HG03457 (cell line): ENCODE measurements around the gene UNC13D.
"Not testable (repeated sequence)": the region's sequence is repeated elsewhere in the genome, so short reads cannot be mapped to it uniquely, and the experiment has no call there.

Experiments
- ATAC-seq: cut with Tn5 transposase; IDR thresholded peaks from one replicate; pipeline ENCODE4 v1.9.1; 2021; ENCODE audit warnings: moderate number of reproducible peaks; ENCODE audit not compliant: unreplicated experiment

UNC13D gene

DNA sequence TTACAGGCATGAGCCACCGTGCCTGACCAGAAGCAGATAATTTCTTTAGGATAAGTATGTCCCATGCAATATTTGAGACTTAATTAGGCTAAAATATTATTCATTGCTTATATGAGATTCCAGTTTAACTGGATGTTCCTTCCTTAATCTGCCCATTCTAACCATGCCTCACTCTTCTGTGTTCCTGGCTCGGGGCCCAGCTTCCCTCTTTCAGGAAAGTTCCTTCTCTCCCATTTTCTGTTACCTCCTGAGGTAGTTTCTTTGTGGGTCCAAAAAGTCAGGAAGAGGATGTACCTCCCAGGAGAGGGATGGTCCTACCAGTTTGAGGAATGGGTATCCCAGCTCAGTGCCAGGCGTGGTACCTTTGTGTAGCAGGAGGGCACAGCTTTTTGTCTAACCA lies 36.3 kb downstream of the UNC13D start:
- ATAC-seq: no peak

DNA sequence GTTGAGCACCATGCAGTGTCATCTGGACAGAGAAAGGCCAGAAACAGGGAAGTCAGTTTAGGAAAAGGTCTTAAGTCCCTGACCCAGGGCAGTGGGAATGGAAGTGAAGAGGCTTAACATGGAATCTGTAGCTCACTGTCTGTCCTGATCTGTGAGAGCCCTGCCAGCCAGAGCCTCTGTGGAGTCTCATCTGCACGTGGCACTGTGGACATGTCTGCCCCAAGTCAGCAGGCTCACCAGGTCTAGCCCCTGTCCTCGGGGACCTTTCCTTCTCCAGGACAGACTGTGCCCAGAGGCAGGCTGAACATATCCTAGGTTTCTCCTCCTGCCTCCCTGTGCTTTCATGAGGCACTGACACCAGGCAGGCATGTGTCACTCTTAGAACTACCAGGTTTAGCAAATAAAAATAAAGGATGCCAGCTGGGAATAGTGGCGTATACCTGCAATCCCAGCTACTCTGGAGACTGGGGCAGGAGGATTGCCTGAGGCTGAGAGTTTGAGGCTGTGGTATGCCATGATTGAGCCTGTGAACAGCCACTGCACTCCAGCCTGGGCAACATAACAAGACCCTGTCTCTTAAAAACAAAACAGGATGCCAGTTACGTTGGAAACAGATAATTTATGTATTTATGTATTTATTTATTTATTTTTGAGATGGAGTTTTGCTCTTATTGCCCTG lies 37.2 kb downstream of the UNC13D start:
- no peak for ATAC-seq

DNA sequence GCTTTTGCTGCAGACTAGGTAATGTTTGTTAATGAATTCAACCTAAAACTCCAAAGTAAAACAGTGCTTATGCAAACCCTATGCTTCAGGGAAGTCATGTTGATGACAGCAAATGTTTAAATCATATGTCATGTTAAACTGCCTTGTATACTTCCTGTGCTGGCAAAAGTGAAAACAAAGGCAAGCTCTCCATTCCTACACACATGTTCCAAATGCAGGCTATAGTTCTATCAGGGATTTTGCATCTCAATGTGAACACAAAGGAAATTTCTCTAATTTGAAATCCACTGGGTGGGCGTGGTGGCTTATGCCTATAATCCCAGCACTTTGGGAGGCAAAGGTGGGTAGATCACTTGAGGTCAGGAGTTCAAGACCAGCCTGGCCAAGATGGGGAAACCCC lies 40.3 kb downstream of the UNC13D start:
- ATAC-seq: no peak

DNA sequence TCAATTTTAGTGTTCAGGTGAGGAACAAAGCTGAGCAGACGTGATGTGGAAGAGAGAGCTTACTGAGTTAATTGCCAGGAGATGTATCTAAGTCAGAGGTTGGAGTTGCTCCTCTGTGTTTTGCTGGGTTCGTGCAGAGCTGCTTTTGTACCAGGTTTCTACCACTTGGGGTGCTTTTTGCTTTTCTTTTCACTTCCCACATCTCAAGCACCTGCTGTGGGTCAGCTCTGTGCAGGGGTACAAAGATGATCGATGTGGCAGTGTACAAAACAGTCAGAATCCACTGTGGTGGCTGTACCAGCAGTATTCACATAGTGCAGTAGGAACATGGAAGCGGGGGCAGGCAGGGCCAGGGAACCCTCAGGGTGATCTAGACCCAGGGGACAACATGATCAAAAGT lies 44.8 kb downstream of the UNC13D start:
- no peak for ATAC-seq

DNA sequence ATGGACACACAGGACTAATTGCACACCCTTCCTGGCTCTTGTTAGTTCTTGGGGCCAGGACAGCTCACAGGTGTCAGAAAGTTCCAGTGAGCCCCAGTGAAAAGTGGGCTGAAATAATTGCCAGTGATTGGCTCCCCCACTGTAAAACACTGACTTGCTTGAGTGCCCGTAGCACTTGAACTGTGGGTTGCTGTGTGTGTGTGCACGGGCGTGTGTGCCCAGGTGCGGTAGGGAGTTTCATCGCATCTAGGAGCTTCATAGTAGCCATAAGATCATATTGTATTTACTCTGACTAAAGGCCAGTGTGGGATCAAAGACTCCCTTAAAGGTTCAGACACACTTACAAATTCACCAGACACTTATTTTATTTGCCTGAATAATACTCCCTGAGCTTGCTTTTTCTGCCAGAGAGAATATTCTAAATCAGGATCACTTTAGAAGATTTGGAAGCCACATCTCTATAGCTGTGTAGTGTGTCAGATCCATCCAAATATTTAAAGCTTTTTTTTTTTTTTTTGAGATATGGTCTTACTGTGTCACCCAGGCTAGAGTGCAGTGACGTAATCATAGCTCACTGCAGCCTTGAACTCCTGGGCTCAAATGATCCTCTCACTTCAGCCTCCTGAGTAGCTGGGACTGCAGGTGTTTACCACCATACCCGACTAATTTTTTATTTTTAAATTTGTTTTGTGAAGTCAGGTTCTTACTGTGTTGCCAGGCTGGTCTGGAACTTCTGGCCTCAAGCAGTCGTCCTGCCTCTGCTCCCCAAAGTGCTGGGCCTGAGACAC lies 48.2 kb downstream of the UNC13D start:
- no peak for ATAC-seq

DNA sequence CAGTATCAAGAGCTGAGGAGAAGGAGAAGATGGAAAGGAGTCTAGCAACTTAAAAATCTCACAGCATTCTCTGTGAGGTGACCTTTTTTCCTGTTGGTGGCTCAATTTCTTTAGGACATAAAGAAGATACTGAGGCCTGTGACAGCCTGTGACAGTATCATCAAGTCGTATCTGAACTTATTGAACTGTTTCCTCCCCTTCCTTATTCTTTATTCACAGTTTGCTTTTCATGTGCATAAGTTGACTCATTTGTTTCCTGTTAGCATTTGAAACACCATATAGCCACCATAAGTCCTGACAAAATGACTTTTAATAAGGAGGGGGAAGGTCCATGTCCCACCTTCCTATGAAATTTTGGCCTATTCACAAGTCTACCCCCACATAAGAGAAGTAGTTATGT lies 50.7 kb downstream of the UNC13D start:
- ATAC-seq: no peak

DNA sequence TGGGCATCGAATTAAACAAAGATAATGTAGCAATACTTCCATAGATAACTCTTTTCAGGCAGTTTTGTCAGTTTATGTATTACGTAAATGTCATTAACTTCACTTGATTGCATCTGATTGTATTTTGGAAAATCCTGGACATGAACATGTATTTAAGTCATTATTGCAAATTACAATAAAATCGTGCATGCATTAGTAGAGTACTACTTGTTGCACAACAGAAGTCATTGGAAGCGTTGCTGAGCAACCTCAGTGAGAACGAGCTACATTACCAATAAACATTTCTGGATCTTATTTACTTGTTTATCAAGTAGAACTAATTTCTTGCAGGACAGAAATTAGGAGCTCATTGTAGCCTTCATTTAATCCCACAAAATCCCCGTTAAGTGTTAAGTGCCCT lies 53.0 kb downstream of the UNC13D start:
- no peak for ATAC-seq

DNA sequence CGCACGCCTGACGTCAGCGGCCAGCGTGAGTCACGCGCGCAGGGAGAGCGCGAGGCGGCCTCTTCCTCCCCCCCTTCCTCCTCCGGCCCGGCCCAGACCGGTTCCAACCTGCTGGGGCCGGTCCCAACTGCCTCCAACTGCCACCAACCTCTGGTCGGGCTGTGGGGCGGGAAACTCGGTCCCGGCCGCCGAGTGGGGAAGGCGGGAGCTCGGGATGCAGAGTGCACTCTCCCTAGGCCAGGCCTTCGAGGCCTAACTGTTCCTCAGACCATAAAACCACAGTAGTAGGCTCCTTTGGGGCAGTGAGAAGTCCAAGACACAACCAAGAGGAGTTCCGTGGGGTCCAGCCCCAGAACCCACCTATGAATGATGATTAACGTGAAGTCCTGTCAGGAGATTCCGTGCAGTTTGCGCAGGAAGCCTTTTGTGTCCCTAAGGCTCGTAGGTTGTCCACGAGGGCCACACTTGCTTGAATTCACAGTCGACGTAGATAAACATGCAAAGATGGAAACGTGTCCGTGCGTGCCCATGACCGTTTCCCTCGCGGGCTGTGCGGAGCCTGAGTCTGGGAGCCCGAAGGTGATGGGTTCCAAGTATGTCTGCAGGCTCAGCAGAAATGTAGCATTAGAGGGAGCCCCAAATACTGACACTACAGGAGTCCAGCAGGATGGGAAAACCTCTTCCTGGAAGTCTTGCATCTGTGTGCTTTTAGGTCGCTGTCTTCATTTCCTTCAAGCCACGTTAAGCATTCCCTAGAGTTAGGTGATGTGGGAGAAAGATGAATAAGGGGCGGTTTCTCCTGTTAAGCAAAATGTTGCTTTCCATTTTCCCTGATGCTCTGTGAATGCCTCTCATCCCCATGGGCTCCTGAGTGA lies 59.0 kb downstream of the UNC13D start:
- ATAC-seq: peak; percentile 30

DNA sequence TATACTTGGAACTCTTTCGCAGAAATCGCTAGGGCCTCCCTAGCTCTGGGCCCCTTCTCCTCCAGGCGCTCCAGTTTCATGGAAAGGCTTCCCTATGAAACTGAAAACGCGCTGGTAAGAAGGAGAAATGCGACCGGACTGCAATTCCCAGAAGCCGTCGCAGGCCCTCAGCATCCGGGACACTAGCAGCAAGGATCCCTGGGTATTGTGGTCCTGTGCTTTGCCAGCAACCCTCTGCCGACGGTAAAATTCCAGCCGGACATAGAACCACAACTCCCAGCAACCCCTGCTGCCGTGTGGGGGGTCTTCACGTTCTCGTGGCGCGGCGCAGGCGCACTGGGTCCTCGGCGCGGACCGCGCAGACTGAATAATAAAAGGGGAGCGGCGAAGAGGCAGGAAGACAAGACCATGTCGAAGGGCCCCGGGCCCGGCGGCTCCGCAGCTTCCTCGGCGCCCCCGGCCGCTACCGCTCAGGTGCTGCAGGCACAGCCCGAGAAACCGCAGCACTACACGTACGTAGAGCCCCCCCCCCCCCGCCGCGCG lies 59.7 kb downstream of the UNC13D start, which contains the start of gene UNK:
UNK (plus strand) TSS at position 334 of the 543 bp plus-strand sequence; CDS start at position 409, 75 bp downstream.
- ATAC-seq: peak; percentile 44

DNA sequence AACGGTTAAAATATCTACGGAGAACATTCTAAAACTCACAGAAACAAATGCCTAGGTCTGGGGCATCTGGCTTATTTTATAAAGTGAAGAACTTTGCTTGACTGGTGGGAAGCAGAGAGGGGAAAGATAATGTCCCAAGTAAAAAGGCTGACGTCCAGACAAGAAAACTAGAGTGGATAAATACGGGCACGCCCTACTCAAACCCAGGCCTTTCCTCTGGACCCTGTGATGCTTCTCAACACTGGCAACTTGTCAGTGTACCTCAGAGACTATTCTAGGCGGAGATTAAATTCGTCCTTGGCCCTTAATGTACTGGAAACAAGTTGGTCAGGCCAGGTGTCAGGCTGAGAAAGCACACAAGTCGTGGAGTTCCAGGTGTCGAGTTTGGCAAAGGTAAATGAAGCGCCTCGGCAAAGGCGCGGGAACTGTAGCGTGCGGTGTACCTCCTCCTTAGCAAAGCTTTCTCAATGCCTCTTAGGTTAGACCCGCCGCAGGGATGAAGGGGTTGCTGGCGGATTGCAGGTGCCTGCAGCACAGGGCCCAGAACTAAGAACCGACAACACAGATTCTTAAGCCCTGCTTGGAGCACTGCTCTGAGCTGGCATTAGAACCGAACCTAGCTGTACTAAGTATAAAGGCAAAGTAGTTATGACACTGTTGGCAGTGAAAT lies 60.3 kb downstream of the UNC13D start:
- no peak for ATAC-seq

DNA sequence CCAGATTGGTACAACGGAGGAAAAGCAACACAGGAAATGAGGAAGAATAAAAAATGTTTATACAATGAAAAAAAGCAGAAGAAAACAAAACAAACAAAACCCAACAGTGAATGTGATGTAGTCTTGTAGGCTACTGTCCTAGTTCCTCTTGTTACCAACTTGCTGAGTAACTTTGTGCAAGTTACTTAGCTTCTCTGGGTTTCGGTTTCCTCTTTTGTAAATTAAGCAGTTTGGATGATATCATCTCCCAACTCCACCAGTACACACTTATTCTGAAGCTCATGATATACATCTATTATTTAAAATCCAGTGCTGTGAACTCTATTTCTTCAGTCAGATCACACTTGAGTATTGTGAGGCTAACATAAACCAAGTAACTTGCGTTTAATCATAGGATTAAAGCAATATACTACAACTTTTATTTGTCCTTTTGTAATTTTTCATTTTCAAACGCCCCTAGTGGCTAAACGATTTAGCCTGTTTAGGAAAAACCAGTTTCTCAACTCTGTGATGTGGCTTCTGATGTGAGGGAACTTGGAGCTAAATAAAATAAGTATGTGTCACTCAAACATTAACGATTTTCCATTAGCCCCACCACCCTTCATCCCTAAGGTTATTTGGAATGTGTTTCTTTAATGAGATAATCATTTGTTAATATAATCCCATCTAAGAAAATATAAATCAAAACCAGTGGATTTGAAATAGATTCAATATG lies 61.0 kb downstream of the UNC13D start:
- ATAC-seq: no peak

DNA sequence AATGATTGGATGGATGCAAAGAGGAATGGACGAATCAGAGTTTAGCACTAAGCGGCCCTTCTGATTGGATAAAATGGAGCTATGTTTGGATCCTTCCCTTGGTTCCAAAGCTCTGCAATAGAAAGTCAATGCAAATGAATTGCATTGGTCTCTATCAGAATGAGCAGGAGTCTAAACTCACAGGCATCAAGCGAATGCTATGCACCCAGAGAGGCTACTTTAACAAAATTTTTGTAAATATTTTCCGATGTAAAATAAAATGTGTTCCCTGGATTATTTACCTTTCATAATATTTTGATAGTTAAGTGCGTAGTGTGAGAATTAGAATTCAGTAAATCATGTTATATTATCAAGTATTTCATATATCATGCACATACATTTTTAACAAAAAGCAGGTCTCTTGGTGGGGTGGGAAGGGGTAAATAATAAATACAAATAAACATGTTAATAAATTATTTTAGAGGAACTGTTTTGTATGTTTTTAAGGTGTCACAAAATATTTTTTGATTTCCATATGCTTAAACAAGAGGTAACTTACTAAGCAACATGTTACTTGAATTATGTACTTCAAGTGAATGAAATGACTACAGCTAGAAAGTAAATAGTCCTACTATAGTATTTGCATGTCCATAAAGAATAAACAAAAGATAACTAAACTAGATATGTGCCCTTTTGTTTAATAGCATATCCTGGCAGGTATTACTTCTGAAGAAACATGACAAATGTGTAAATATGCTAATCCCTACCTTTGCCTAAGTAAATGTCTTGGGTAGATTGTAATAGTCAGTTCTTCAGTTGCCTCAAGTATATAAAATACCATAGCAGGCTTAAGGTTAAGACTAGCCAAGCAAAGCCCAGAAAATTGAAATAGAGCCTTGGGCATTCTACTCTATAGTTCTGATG lies 64.0 kb downstream of the UNC13D start:
- no peak for ATAC-seq

DNA sequence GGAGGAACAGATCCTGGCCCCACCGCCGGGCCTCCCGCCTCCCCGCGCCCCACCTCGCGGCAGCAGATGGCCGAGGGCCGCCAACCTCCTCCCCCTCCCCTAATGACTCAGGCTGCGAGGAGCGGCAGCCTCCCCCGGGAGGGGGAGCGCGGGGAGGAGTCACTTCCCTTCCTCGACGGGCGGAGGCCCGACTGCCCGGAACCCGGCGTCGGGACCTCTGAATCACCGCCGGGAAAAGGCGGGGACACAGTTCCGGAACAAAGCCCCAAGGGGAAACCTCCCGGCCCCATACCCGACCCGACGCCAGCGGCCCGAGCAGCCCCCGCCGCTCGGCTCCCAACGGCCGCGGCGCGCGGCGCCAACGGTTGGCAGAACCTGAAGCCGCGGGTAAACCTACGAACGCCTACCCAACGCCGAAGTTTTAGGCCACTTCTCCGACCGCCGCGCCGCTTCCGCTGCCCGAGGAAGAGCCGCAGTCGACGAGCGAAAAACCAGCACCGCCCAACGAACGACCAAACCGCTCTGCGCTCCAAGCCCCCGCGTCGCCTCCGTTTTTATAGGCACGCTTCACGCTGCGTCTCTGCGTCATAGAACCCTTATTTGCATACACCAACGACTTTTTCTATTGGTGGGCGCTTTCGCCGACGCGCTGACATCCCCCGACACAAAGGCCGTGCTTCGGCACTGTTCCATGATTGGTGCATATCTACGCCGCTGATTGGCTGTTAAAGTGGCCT lies 64.8 kb downstream of the UNC13D start:
- ATAC-seq: peak; percentile 60

DNA sequence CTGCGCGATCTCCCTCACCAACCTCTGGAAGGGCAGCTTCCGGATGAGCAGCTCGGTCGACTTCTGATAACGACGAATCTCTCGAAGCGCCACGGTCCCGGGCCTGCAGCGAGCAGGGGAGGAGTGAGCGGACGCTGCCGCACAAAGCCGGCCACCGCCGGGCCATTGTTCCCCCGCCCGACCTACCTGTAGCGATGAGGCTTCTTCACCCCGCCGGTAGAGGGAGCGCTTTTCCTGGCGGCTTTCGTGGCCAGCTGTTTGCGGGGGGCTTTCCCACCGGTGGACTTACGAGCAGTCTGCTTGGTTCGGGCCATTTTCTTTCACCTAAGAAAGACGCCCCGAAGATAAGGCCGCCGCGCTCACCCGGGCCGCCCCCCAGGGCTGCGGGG lies 65.3 kb downstream of the UNC13D start:
- ATAC-seq: peak; percentile 4

DNA sequence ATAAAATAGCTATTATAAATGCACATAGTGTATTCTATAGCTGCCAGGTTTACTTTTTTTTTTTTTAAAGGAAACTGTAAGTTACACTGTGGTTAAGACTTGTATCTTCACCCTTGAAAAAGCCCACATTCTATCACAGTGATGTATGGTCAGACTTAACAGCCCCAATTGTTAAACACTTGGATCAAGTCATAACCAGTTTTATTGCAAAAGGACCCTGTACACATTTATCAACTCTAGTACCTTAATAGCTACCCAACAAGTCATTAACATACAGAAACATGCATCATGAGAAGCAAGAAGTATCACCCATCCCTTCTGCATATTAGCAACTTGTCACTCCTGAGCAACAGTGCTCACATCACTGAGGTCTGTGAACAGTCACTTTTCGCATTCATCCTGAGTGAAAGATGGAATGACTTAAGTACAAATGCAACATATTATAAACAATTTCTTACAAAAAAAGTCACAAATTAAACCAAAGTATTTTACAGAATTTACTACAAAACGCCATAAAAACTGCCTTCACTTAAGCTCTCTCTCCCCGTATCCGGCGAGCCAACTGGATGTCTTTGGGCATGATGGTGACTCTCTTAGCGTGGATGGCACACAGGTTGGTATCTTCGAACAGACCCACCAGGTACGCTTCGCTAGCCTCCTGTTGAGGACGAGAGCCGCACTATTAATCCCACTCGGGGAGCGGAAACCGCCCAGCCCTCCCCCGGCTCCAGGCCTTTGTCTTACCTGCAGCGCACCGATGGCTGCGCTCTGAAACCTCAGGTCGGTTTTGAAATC lies 65.9 kb downstream of the UNC13D start:
- ATAC-seq: not testable (repeated sequence)

DNA sequence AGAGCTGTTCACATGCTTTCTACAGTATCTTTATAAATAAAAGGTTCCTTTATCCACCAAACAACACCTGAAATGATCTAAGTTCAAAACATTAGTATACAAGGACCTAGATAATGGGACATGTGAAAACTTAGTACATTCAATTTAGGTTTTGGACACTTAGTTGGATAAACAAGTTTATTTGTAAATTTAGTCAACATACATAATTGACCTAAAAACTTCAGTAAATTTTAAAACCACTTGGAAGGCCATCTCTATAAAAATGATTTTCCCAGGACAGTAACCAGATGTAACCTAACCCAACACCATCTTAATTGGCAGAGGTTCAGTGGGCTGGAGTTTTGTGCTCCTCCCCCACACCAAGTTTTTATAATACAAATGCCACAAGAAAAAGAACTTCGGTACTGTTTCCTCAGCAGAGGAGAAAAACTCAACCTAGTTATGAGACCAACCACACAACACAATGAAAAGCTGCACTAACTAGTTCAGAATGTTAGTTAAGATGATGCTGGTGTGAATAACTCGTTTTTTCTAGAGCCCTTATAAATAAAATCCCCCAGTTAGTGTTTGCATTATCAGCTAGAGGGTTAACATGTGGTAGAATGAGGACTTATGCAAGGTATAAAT lies 66.8 kb downstream of the UNC13D start:
- ATAC-seq: no peak
